Stimulated activated CD4-positive, alpha-beta T cell treated with anti-CD3 and anti-CD28 coated beads, Interleukin-15, amount 100 ng/mL, for 24 hours (primary cell): ENCODE measurements around the gene ARHGEF25.
"Not testable (repeated sequence)": the region's sequence is repeated elsewhere in the genome, so short reads cannot be mapped to it uniquely, and the experiment has no call there.

Source experiments
- DNase-seq: peaks from one replicate; pipeline ENCODE4 v3.0.0-alpha.2; 2020

ARHGEF25 gene

DNA sequence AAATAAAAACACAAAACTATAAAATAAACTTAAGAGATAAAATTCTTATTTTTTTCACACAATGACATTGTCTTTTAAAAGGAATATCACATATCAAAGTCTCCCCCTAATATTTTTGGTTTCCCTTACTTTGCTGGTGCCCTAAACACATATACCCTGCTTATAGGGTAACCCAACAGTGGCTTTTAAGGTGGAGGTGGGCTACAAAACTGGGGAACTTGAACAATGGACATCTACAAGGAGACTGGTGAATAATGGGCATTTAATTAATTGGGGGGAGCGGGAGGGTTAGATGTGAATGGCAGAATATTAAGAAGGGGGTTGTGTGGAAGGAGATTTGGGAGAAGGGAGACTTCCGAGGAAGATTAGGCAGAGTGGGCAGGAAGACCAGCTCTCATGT, 12.2 kb downstream of the ARHGEF25 start:
- no peak for DNase-seq

DNA sequence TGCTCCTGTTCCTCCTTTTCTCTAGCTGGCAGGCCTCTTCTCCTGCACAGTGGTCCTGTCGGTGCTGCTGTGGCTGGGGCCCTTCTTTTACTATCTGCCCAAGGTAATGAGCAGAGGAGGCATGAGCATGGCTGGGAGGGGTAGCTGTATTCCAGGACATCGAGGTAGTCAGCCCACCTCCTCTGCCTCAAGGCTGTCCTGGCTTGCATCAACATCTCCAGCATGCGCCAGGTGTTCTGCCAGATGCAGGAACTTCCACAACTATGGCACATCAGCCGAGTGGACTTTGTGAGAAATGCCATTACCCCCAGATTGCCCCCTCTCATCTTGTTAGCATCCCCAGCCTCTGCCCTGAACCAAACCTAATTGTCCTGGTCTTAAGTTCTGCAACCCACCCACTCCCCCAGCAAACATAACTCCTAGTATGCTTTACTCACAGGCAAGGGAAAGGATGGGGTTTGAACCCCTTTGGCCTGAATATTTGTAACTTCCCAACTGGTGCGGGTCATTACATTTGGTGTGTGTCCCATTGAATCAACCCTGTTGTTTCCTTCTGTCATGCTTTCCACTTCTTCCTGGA, 12.7 kb downstream of the ARHGEF25 start:
- no peak for DNase-seq

DNA sequence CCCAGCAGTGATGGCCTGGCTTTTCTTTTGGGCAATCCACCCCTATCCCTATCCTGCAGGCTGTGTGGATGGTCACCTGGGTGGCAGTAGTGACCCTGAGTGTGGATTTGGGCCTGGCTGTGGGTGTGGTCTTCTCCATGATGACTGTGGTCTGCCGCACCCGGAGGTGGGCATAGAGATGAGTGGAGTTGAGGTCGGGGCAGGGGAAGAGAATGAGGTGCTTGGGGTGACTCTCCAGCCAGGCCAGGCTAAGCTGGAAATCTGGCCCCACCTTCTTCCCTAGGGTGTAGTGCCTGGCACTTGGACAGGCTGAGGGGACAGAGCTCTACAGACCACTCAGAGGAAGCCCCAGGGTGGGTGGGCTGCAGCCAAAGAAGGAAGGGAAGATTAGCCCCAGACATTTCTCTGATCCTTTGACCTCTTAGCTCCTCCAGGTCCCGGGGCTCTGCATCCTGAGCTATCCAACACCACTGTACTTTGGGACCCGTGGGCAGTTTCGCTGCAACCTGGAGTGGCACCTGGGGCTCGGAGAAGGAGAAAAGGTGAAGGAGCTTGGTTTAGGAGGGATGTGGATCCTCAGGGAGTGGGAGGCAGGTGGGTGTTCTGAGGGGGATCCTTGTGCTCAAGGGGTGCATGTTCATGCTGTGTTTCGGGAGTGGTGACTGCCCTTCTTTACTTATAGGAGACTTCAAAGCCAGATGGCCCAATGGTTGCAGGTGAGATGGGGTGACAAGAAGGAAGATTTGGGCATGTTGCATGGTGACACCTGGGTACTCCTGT, 13.4 kb downstream of the ARHGEF25 start:
- no peak for DNase-seq

DNA sequence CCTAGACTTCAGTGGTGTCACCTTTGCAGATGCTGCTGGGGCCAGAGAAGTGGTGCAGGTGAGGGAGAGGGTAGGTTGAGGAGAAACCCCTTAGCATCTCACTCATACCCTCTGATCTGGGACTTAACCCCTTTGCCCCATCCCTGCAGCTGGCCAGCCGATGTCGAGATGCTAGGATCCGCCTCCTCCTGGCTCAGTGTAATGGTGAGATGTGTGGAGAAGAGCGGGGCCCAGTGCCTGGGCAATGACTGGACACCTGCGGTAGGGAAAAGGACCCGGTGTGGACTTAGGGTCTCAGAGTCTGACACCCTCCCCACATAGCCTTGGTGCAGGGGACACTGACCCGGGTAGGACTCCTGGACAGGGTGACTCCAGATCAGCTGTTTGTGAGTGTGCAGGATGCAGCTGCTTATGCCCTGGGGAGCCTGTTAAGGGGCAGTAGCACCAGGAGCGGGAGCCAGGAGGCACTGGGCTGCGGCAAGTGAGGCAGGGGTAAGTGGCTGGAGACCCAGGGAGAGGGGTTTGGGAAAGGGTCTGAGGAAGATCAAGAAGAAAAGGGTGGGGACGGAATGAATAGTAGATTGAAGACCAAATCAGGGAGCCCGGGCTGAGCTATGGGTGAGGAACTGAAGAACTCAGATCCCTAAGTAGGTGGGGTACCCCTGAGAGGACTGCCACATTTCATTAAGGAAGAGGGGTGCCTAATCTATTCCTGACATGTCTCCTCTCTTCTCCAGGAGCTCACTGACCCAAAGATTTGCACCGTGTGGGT, 14.2 kb downstream of the ARHGEF25 start:
- DNase-seq: no peak

- no peak for DNase-seq
Observed at GRCh38 chr12:57626111-57626920, 15.1 kb downstream of the ARHGEF25 start.

DNA sequence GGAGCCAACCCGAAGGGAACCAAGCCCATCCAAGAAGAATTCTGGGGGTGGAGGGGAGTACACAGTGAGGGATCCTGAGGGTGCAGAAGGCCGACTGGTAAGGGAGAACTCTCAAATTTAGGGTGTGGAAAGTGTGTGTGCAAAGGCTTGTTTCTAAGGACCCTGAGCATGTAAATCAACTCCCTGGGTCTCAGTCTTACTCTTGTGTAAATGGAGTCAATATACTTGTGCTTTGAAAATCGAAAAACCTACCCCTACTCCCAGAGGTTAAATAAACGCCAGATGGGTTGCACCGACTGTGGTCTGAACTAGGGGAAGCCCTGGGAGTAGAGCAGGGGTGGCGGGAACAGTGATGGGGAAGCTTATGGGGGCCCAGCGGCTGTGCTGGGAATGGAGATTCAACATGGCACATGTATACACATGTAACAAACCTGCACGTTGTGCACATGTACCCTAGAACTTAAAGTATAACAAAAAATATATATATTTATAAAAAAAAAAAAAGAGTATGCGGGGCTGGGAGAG, 15.7 kb downstream of the ARHGEF25 start:
- no peak for DNase-seq

DNA sequence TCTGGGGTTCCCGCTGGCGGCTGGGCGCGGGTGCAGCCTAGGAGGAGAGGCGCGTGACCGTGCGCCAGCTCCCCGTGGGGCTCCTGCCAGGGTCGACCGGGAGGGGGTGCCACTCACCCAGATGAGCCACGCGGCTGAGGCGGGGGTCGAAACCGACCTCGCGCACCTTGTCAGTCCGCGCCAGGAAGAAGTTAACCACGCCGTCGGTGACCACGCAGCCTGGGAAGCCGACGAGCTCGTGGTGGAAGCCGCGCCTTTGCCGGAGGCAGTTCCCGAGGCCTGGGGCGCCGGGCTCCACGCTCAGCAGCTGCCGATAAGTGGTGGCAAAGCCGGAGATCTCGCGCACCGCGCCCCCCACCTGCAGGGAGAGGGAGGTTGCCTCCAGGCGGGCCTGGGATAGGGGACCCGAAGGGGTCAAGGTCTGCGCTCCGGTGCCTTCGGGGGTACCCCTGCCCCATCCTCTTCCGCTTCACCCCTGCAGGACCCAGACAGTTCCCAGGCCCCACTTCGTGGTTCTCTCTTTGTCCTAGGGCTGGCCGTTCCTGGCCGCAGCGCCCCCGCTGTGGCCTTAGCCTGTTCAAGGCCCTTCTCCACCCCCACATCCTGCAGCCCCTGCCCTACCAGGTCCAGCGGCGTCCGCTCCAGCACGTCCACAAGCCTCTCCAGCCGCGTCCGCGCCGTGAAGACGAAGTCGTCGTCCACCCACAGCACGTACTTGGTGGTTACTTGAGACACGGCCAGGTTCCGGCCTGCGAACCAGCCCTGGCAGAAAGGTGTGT, 16.5 kb downstream of the ARHGEF25 start:
- peak; percentile 54 for DNase-seq

DNA sequence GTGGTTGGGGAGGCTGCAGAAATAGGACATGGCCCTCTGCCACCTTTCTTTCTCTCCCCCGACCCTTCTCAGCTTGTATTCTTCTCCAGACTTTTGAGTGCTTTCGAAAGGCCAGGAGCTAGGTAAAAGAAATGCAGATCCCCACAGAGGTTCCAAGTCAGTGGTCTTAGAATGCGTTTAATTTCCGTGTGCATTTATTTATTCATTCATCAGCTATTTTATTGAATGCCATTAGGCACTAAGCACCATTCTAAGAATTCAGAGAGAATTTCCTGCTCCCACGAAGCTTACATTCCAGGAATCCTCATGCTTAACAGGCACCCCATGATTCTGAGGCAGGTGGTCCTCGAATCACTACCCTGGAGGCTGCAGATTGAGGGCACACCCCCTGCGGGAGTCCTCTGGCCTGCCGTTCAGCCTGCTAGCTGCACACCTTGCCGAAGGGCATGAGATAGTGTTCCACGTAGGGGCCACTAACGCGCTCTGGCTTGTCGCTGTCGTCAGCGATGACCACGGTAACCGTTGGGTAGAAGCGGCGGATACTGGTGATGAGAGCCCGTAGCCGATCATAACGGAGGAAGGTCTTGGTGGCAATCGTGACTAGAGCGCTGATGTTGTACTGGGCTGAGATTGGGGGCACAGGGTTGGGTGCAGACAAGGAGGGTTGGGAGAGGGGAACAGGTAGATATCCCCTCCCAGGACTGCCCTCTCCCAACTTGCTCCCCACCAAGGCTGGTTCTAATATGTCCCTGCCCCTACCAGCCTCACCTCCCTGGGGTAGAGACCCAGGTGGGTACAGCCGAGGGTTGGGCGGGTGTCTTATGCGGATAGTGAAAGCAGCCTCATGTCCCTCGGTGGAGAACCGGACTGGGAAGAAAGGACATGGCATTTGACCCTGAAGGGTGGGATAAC, 17.3 kb downstream of the ARHGEF25 start:
- no peak for DNase-seq

DNA sequence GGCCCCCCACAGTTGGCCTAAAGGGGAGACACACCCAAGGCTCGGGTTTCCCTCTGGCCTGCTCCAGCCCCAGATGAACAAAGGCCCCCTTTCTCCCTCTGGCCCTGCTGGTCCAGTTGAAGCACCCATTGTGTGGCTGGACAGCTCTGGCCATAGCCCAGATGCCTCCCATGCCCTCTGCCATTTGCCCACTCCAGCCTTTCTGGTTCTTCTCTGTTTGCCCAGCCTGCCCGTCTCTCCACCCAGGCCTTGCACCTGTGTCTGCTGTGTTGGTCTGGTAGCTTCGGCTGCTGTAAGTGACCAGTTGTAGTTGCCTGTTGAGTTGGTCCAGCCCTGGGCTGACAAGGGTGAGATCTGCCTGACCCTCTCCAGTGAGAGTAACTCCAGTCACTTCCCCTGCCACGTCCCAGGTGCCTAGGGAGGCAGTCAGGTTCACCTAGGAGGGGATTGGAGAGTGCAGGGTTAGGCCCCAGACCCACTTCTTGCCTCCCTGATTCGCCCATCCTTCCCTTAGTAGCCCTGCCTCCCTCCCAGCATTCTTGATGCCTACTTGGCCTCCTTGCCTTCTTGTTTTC, 18.7 kb downstream of the ARHGEF25 start:
- DNase-seq: no peak

GRCh38 chr12:57630891-57631433, 19.7 kb downstream of the ARHGEF25 start:
- DNase-seq: no peak

DNA sequence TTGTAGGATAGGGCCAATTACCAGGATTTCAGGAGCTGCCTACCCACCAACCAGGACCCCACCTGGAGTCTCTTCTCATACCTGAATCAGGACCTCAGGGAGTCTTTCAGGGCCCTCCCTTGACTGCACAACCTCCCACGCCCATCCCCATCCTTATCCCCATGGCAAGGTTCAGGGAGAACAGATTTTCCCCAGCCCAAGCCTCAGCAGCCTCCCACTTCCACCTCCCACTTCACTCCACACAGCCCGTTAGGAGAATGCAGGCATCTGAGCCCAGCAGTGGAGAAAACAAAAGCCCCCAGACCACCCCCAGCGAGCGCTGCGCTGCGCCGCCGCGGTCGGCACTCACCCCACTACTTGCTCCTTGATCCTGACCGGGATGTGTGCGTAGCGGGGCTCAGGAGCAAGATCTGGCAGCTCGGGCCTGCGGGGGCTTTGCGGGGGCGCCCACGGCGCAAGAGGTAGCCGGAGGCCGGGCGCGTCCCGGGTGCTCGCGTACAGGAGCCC, 20.4 kb downstream of the ARHGEF25 start:
- DNase-seq: no peak

DNA sequence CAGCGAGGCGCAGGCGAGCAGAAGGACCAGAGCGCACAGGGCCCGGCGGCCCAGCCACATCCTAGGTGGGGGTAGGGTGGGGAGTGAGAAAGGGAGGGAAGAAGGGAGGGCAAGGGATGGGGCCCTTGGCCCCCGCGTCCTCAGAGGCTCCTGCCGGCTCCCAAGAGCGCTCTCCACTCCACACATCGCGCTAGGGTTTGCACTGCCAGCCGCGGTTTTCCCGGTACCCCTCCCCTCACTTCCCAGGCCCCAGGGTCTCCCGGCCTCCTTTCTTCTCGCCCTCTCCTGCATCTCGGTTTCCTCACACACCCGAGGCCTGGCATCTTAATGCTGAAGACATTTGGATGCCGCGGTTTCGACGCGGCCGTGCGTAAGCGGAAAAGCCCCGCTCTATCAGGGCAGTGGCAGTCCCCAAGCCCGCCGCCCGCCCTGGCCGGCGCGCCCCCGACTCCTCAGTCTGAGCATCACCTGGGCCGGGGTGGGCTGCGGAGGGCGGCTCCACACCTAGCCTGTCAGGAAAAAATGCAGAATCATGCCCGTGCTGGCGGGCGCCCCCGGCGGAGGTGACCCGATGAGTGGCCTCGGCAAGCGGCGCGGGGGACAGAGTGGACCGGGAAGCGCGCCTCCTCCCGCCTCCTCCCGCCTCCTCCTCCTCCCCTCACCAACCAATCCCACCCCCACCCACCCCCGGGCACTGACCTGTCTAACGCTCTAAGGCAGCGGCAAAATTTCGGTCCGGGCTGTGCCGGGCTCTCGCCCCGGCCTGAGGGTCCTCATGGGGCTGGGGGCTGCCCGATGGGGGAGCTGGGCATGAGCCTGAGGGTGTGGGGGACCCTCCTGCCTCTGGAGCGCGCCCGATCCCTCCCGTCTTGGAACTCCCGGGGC, 21.1 kb downstream of the ARHGEF25 start:
- peak; percentile 42 for DNase-seq

DNA sequence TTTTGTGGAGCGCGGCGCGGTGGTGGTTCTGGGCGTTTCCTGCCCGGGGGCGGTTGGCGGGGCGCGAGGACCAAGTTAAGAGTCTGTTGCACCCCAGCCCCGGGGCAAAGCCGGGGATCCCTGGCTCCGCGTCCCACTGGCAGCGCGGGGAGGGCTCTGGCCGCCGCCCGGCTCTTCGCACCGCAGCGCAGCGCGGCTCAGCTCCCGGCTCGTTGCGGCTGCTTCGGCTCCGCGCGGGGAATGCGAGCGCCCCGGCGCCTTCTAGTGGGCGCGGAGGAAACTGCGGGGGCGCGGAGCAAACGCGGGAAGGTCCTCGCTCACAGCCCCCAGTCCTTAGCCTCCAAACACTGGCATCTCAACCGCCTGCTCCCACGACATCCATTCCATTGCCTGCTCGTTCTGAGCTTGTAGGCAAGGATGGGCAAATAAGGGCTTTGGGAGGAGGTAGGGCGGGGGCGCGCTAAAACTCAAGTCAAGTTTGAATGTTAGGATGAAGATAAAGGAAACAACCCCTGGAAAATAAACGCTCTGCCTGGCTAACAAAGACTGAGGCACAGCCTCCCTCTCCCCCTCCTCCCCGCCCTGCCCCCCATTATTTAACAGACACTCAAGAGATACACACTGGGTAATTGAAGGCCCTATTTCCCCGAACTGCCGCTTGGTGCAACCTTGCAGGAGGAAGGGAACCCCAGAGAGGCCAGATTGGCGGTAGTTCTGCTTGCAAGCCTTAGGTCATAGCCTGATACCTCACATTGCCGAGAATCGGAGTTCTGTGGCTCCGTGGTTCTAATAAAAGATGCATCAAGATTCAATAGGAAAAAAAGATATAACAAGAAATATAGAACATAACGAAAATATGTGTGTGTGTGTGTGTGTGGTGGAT, 22.0 kb downstream of the ARHGEF25 start, which contains the start of gene B4GALNT1:
B4GALNT1 (minus strand) TSS at position 244 of the 883 bp plus-strand sequence. CDS start 1,069 bp downstream, outside the sequence.
- peak; percentile 81 for DNase-seq

DNA sequence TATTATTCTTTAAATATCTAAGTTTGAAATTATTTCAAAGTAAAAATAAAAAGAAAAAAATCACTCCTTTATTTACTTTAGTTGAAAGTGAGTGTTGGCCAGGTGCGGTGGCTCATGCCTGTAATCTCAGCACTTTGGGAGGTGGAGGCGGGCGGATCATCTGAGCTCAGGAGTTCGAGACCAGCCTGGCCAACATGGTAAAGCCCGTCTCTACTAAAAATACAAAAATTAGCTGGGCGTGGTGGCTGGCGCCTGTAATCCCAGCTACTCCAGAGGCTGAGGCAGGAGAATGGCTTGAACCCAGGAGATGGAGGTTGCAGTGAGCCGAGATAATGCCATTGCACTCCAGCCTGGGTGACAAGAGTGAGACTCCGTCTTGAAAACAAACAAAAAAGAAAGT, 25.5 kb downstream of the ARHGEF25 start:
- not testable (repeated sequence) for DNase-seq

DNA sequence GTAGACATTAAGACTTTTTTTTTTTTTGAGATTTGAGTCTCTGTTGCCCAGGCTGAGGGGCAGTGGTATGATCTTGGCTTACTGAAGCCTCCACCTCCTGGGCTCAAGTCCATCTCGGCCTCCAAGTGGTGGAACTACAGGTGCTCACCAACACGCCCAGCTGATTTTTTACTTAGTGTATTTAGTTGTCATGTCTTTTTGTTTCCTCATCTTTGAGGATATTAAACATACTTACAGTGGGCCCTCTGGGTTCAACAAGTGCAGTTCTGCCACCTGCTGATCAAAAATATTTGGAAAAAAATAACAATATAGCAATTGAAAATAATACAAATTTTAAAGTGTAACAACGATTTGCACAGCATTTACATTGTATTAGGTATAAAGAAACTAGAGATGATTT, 26.1 kb downstream of the ARHGEF25 start:
- no peak for DNase-seq

GRCh38 chr12:57638096-57638495, 26.9 kb downstream of the ARHGEF25 start:
- no peak for DNase-seq

DNA sequence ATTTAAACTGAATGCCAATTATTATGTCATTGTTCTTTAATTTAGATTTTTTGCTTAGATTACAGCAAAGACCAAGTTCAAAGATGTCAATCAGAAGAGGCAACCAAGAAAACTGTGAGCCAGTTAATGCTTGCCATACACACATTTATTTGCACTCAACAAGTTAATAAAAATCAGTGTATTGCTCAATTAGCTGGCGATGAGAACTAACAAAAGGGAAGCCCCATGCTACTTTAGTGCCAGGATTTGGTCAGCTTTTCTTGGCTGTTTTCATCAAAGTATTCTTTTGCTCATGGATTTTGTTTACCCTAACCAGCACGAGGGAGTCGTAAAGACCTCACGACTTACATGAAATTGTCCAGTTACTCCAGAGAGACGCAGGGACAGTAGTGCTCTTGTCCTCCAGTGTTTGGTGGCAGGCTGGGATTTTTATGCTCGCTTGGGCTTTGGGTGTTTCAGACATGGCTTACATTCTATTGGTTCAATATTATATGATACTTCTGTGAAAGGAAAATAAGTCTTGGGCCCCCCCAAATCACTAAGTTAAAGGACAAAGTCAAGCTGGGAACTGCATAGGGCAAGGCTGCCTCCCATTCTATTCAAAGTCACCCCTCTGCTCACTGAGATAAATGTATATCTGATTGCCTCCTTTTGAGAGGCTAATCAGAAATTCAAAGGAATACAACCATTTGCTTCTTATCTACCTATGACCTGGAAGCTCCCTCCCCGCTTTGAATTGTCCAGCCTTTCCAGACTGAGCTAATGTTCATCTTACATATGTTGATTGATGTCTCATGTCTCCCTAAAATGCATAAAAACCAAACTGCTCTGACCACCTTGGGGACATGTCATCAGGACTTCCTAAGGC, 29.2 kb downstream of the ARHGEF25 start:
- DNase-seq: no peak
